DMS53 treated with DMSO at 0.1 percent for 48 hours (cell line): Measurements from ENCODE around the gene PRELID2.
"Not testable (repeated sequence)": the region's sequence is repeated elsewhere in the genome, so short reads cannot be mapped to it uniquely, and the experiment has no call there.

Experiments
- DNase-seq: peaks from one replicate; lab custom pipeline; 2025; ENCODE audit not compliant: unreplicated experiment; lab: John Stamatoyannopoulos, UW

Gene PRELID2

GRCh38 chr5:145834917-145835847 is at the start of gene PRELID2:
TSS of gene PRELID2 (minus strand) at chr5:145835342. CDS start at chr5:145835251, 91 bp downstream.
- peak; percentile 93 for DNase-seq

- no peak for DNase-seq
These were observed 39.6 kb upstream of the PRELID2 start for GRCh38 chr5:145874765-145875164.

GRCh38 chr5:145872914-145873313 is 37.8 kb upstream of the PRELID2 start, which contains the start of gene GRXCR2:
TSS of gene GRXCR2 (minus strand) at chr5:145873014. CDS start at chr5:145872968, 46 bp downstream.
- no peak for DNase-seq

GRCh38 chr5:145872486-145872885 is 37.3 kb upstream of the PRELID2 start:
- DNase-seq: no peak

GRCh38 chr5:145869753-145870152 is 34.6 kb upstream of the PRELID2 start:
- no peak for DNase-seq

- no peak for DNase-seq
These were observed 32.7 kb upstream of the PRELID2 start for GRCh38 chr5:145867806-145868205.

GRCh38 chr5:145864432-145864831 is 29.3 kb upstream of the PRELID2 start:
- DNase-seq: not testable (repeated sequence)

GRCh38 chr5:145863003-145863402 is 27.9 kb upstream of the PRELID2 start:
- DNase-seq: no peak

- DNase-seq: no peak
These were observed 24.8 kb upstream of the PRELID2 start for GRCh38 chr5:145859897-145860296.

GRCh38 chr5:145859453-145859852 is 24.3 kb upstream of the PRELID2 start:
- no peak for DNase-seq

GRCh38 chr5:145858959-145859358 is 23.8 kb upstream of the PRELID2 start:
- no peak for DNase-seq

GRCh38 chr5:145856285-145856818 is 21.2 kb upstream of the PRELID2 start:
- peak; percentile 57 for DNase-seq

- DNase-seq: no peak
These were observed 20.7 kb upstream of the PRELID2 start for GRCh38 chr5:145855763-145856267.

GRCh38 chr5:145854651-145855258 is 19.6 kb upstream of the PRELID2 start:
- DNase-seq: peak; percentile 79

GRCh38 chr5:145853781-145854376 is 18.7 kb upstream of the PRELID2 start:
- no peak for DNase-seq

GRCh38 chr5:145852990-145853389 is 17.8 kb upstream of the PRELID2 start:
- no peak for DNase-seq

GRCh38 chr5:145848854-145849253 is 13.7 kb upstream of the PRELID2 start:
- DNase-seq: no peak

GRCh38 chr5:145847499-145848497 is 12.7 kb upstream of the PRELID2 start:
- no peak for DNase-seq

GRCh38 chr5:145846081-145846480 is 10.9 kb upstream of the PRELID2 start:
- no peak for DNase-seq

- DNase-seq: no peak
These were observed 6.2 kb upstream of the PRELID2 start for GRCh38 chr5:145841299-145841698.
